Tibial nerve (tissue), 4 donors: ENCODE data around the gene CACYBP.

Source experiments
- CTCF ChIP-seq, 5 experiments: fragments of 200-600 bp in 3 of 5; fragments of 450-650 bp in 2 of 5; sonication (generic) in 3 of 5; IDR thresholded peaks; one replicate each; pipeline ENCODE4 v1.5.1; 2016 to 2019; ENCODE audit warnings: antibody characterized with exemption in 5 of 5, mild to moderate bottlenecking in 3 of 5, moderate library complexity in 2 of 5
- EP300 ChIP-seq, 2 donors: sonication (generic); formaldehyde crosslinking; IDR thresholded peaks; one replicate each; pipeline ENCODE4 v1.6.1; 2017; ENCODE audit warnings: antibody characterized with exemption in 2 of 2, mild to moderate bottlenecking in 1 of 2
- POLR2A ChIP-seq, 2 donors: fragments of 450-650 bp; IDR thresholded peaks; one replicate each; pipeline ENCODE4 v1.6.1; 2017; ENCODE audit warnings: antibody characterized with exemption in 2 of 2, mild to moderate bottlenecking in 2 of 2, moderate library complexity in 2 of 2

DNA sequence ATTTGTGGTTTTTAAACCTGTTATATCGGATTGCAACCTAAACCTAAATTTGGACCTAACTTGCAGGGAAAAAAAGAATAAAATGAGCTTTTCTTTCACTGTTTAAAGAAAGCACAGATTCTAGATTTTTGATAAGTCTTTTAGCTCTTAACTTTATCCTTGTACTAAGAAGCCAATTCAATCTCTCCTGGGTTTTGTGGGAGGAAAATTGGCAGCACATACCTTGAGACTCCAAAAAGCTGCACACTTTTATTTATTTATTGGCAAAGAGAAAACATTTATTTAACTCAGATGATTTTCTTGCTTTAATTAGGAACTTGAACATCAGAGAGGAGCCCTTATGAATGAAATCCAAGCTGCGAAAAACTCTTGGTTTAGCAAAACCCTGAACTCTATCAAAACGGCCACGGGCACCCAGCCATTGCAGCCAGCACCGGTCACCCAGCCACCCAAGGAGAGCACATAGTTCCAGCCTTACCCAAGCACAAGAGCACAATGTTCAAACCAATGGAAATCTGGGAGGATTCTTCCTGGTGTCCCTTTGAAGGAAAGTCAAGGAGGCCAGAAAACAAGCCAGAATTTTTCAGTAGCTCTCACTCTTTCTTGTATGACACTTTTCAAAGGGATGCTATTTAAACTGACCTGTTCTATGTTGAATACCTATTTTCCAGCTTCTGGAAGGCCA, 10.1 kb upstream of the CACYBP start:
- no peak for TF ChIP-seq CTCF (IDR thresholded peaks at IDR 0.05)
- no peak for TF ChIP-seq POLR2A (IDR thresholded peaks at IDR 0.05)
- no peak for TF ChIP-seq EP300 (IDR thresholded peaks at IDR 0.05)
